Epithelial cell of esophagus (primary cell): ENCODE results near the gene ADAM12.

Experiments
- DNase-seq: peaks from one replicate; pipeline ENCODE4 v3.0.0; 2010; ENCODE audit warnings: low read depth
- H3K4me3 ChIP-seq: 2 replicates; pipeline ENCODE4 v1.5.1; 2011; ENCODE audit warnings: mild to moderate bottlenecking, low read length, control low read depth
- TF ChIP-seq, protein P1 (sequence below): IDR thresholded peaks from 2 replicates; pipeline ENCODE4 v1.5.1; 2011; ENCODE audit warnings: low read depth, mild to moderate bottlenecking, low read length, control low read depth, inconsistent platforms; ENCODE audit not compliant: insufficient read depth; ENCODE audit errors: missing control alignments

ADAM12 gene

DNA sequence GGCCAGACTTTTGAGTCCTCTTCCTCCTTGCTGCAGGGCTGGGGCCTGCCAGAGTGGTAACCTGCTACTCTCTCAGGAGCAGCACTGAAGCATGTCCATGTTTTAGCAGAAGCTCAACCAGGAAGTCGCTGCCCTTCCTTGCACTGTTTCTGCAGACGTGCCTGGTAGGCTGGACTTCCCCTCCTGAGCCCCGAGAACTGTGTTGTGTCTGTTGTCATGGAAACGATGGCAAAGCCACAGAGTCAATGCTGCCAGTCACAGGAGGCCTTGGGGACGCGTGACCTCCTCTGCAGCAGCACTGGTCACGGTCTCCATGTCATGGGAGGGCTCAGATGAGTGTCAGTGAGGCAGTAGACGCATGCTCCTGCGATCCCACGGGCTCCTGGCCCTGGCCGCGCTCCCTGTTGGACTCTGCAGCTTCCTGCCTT is 346.5 kb downstream of the ADAM12 start:
- H3K4me3 ChIP-seq, result no peak overlapping the region
- peak; percentile 33 for DNase-seq
- TF ChIP-seq, protein P1, sequence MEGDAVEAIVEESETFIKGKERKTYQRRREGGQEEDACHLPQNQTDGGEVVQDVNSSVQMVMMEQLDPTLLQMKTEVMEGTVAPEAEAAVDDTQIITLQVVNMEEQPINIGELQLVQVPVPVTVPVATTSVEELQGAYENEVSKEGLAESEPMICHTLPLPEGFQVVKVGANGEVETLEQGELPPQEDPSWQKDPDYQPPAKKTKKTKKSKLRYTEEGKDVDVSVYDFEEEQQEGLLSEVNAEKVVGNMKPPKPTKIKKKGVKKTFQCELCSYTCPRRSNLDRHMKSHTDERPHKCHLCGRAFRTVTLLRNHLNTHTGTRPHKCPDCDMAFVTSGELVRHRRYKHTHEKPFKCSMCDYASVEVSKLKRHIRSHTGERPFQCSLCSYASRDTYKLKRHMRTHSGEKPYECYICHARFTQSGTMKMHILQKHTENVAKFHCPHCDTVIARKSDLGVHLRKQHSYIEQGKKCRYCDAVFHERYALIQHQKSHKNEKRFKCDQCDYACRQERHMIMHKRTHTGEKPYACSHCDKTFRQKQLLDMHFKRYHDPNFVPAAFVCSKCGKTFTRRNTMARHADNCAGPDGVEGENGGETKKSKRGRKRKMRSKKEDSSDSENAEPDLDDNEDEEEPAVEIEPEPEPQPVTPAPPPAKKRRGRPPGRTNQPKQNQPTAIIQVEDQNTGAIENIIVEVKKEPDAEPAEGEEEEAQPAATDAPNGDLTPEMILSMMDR, result no peak

DNA sequence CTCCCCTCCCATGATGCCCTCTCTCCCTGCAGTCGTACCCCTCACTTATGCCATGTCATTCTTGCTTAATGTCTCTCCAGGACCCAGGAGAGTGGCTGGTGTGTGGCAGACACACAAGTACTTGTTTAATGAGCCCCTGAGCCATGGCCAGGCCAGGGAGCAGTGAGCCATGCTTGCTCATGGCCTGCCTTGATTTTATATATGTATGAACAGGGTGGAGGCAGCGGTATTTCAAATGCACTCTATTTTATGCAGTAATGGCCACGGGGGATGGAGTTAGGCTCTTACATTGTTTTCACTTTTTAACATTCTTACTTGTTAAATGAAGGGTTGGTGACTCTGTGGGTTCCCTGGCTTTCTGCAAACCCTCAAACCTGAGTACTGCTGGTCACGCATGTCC is 347.2 kb downstream of the ADAM12 start:
- DNase-seq, result no peak
- no peak overlapping the region for H3K4me3 ChIP-seq
- TF ChIP-seq, protein P1, result no peak

DNA sequence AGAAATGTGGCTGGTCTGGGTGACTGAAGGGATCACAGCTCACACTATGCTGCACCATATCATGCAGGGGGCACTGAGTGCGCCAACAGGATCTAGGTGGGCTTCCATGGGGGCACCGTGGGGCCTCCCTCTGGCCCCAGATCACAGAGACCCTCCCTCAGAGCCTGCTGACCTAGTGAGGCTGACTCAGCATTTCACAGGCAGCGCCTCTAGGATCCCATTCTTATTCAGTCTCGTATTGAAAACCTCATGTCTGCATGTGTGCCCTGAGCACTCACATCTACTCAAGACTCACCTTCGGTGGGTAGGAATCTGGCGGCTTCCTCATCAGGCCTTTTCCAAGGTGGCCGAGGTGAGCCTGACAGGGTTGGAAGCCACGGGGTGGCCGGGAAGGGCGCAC is 350.3 kb downstream of the ADAM12 start:
- no peak for DNase-seq
- H3K4me3 ChIP-seq, result no peak overlapping the region
- TF ChIP-seq, protein P1, result no peak

GRCh38 chr10:126036515-126036914 is 351.8 kb downstream of the ADAM12 start:
- TF ChIP-seq, protein P1, result no peak
- H3K4me3 ChIP-seq, result no peak overlapping the region
- DNase-seq, result no peak

DNA sequence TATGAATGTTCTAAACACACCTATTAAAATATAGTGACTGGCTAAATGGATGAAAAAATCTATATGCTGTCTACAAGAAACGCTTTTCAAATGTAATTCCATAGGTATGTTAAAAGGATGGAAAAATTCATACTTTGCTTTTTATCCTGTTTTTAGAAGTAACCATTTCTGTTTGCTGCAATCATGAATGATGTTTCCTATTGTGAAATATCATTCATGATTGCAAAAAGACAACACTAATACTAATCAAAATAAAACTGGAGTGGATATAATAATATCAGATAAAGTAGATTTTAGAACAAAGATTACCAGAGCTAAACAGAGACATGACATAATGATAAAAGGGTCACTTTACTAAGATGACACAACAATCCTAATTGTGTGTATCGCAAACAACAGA is 353.7 kb downstream of the ADAM12 start:
- TF ChIP-seq, protein P1, result no peak
- H3K4me3 ChIP-seq, result no peak overlapping the region
- no peak for DNase-seq

GRCh38 chr10:126029999-126030398 is 358.3 kb downstream of the ADAM12 start:
- DNase-seq, result no peak
- TF ChIP-seq, protein P1, result no peak
- H3K4me3 ChIP-seq, result no peak overlapping the region

GRCh38 chr10:126027692-126028091 is 360.6 kb downstream of the ADAM12 start:
- TF ChIP-seq, protein P1, result no peak
- DNase-seq, result no peak
- H3K4me3 ChIP-seq, result no peak overlapping the region
